MM.1S (cell line): ENCODE measurements around the gene CD151.

Experiments used
- DNase-seq: peaks from one replicate; pipeline ENCODE4 v3.0.0-alpha.2; 2015
- H2AFZ ChIP-seq: fragments of 300-600 bp; sonication (generic); 2 replicates; pipeline ENCODE4 v1.6.0; 2016; ENCODE audit warnings: antibody characterized with exemption, low read length
- H3F3A ChIP-seq: fragments of 300-600 bp; sonication (generic); 2 replicates; pipeline ENCODE4 v1.6.1; 2016; ENCODE audit warnings: mild to moderate bottlenecking, antibody characterized with exemption, low read length, moderate library complexity, mixed read lengths; ENCODE audit not compliant: insufficient read depth
- H3K27ac ChIP-seq: fragments of 300-600 bp; sonication (generic); 2 replicates; pipeline ENCODE4 v1.5.1; 2016; ENCODE audit warnings: mild to moderate bottlenecking, low read length
- H3K27me3 ChIP-seq: fragments of 300-600 bp; sonication (generic); replicated peaks from 2 replicates; pipeline ENCODE4 v1.6.0; 2016; ENCODE audit warnings: low read length; ENCODE audit not compliant: insufficient read depth
- H3K36me3 ChIP-seq: fragments of 300-600 bp; sonication (generic); replicated peaks from 2 replicates; pipeline ENCODE4 v1.6.1; 2016; ENCODE audit warnings: mild to moderate bottlenecking, low read length, mixed read lengths; ENCODE audit not compliant: insufficient read depth
- H3K4me1 ChIP-seq: fragments of 300-600 bp; sonication (generic); 2 replicates; pipeline ENCODE4 v1.6.1; 2016; ENCODE audit warnings: low read length, mixed read lengths
- H3K4me2 ChIP-seq: fragments of 300-600 bp; sonication (generic); 2 replicates; pipeline ENCODE4 v1.6.0; 2016; ENCODE audit warnings: low read depth, low read length
- H3K4me3 ChIP-seq: fragments of 300-600 bp; sonication (generic); 2 replicates; pipeline ENCODE4 v1.5.1; 2016; ENCODE audit warnings: low read length, mixed read lengths
- H3K79me2 ChIP-seq: fragments of 300-600 bp; sonication (generic); 2 replicates; pipeline ENCODE4 v1.6.1; 2016; ENCODE audit warnings: mixed run types, low read length, mixed read lengths
- H3K9ac ChIP-seq: fragments of 300-600 bp; sonication (generic); 2 replicates; pipeline ENCODE4 v1.6.1; 2016; ENCODE audit warnings: low read length, mixed read lengths
- H3K9me2 ChIP-seq: fragments of 300-600 bp; sonication (generic); replicated peaks from 2 replicates; pipeline ENCODE4 v1.6.1; 2016; ENCODE audit warnings: mild to moderate bottlenecking, low read length, mixed read lengths; ENCODE audit not compliant: insufficient read depth
- H3K9me3 ChIP-seq: fragments of 300-600 bp; sonication (generic); replicated peaks from 2 replicates; pipeline ENCODE4 v1.6.1; 2016; ENCODE audit warnings: mild to moderate bottlenecking, low read length, mixed read lengths; ENCODE audit not compliant: insufficient read depth
- H4K20me1 ChIP-seq: fragments of 300-600 bp; sonication (generic); 2 replicates; pipeline ENCODE4 v1.6.1; 2016; ENCODE audit warnings: mild to moderate bottlenecking, low read length, moderate library complexity, mixed read lengths; ENCODE audit not compliant: insufficient read depth
- EZH2 ChIP-seq: fragments of 300-600 bp; sonication (generic); optimal IDR thresholded peaks from 2 replicates; pipeline ENCODE3; 2017; ENCODE audit warnings: low read depth, mild to moderate bottlenecking, antibody characterized with exemption, low read length, mixed read lengths
- EZH2phosphoT487 ChIP-seq: fragments of 300-600 bp; sonication (generic); IDR thresholded peaks from 2 replicates; pipeline ENCODE4 v1.6.1; 2018; ENCODE audit warnings: antibody characterized with exemption, low read length
- TF ChIP-seq, protein P1 (sequence below): fragments of 300-600 bp; sonication (generic); IDR thresholded peaks from 2 replicates; pipeline ENCODE4 v1.5.1; 2016; ENCODE audit warnings: antibody characterized with exemption, low read length, mixed read lengths

CD151 gene

DNA sequence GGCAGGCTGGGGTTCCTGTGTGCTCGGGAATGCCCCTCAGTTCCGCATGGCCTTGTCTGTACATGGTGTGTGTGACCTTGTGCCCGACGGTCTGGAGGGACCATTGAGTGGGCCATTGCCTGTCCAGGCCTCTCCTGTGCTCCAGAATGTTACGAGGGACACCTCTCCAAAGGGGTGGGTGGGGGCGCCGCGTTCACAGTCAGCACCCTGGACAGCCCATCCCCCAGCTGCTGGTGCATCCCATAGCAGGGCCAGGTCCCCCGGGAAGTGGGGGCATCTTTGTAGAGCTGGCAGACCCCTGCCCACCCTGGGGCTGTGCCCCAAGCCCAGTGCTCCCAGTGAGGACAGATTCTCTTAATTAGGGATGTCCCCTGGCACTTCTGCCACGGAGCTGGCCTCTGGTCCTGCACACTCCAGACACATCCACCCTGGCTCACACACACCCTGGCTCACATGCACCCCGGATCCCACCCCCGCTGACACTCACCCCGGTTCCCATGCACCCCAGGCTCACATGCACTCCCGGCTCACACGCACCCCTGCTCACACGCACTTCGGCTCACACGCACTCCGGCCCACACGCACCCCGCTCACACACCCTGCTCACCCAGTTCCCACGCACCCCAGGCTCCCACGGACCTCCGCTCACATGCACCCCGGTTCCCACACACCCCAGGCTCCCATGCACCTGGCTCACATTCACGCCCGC is 25.5 kb downstream of the CD151 start:
- no peak for DNase-seq
- Histone ChIP-seq H3K9me3 (no peaks in the 10 kb centered on the region), H4K20me1 (no peaks in the 10 kb centered on the region), H2AFZ (no peak overlapping the region), H3F3A (no peaks in the 10 kb centered on the region), H3K9me2 (no peaks in the 10 kb centered on the region), H3K27ac (no peak overlapping the region), H3K4me2 (no peak overlapping the region), H3K4me1 (no peaks in the 10 kb centered on the region), H3K4me3 (no peak overlapping the region), H3K36me3 (no peaks in the 10 kb centered on the region), H3K27me3 (peaks cover 77% of the 10 kb centered on the region), H3K9ac (no peak overlapping the region), H3K79me2 (no peaks in the 10 kb centered on the region)
- no peak for TF ChIP-seq EZH2phosphoT487
- TF ChIP-seq, protein P1, sequence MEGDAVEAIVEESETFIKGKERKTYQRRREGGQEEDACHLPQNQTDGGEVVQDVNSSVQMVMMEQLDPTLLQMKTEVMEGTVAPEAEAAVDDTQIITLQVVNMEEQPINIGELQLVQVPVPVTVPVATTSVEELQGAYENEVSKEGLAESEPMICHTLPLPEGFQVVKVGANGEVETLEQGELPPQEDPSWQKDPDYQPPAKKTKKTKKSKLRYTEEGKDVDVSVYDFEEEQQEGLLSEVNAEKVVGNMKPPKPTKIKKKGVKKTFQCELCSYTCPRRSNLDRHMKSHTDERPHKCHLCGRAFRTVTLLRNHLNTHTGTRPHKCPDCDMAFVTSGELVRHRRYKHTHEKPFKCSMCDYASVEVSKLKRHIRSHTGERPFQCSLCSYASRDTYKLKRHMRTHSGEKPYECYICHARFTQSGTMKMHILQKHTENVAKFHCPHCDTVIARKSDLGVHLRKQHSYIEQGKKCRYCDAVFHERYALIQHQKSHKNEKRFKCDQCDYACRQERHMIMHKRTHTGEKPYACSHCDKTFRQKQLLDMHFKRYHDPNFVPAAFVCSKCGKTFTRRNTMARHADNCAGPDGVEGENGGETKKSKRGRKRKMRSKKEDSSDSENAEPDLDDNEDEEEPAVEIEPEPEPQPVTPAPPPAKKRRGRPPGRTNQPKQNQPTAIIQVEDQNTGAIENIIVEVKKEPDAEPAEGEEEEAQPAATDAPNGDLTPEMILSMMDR = no peak
- TF ChIP-seq EZH2 = no peak

- H3K27me3 ChIP-seq = peaks cover 76% of the 10 kb centered on the region
- H3K79me2 ChIP-seq = no peaks in the 10 kb centered on the region
- no peak overlapping the region for H2AFZ ChIP-seq
- no peak for DNase-seq
- no peak overlapping the region for H3K27ac ChIP-seq
- H3K4me1 ChIP-seq = no peaks in the 10 kb centered on the region
- no peaks in the 10 kb centered on the region for H4K20me1 ChIP-seq
- H3K9ac ChIP-seq = no peak overlapping the region
- no peaks in the 10 kb centered on the region for H3K9me3 ChIP-seq
- H3F3A ChIP-seq = no peaks in the 10 kb centered on the region
- no peaks in the 10 kb centered on the region for H3K9me2 ChIP-seq
- H3K4me3 ChIP-seq = no peak overlapping the region
- TF ChIP-seq EZH2phosphoT487 (no peak), EZH2 (no peak)
- TF ChIP-seq, protein P1 = no peak
- H3K36me3 ChIP-seq = no peaks in the 10 kb centered on the region
- H3K4me2 ChIP-seq = no peak overlapping the region
These were observed 26.1 kb downstream of the CD151 start for GRCh38 chr11:858762-859339.

DNA sequence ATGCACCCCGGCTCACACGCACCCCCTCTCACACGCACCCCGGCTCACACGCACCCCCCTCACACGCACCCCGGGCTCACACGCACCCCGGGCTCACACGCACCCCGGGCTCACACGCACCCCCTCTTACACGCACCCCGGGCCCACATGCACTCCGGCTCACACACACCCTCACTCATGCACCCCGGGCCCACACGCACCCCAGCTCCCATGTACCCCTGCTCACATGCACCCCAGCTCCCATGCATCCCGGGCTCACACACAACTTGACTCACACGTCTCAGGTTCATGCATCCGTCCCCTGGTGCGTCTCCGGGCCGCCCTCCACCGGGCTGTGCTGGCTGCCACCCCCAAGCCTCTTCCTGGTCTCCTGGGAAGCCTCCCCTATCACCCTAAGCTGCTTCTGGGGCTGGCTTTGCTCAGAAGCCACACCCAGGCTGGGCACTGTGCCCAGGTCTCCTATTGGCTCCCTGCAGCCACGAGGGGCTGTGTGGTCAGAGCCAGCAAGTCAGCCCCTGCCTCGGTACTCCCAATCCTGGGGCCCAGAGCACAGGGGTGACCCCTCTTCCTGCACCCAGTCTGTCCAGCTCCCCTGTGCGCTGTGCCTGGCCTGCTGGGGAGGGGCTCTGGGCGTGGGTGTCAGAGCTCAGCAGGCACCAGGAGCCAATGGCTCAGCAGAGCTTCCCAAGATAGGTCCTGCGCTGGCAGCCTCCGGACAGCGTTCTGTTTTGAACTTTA is 26.8 kb downstream of the CD151 start:
- Histone ChIP-seq H3K4me1 (no peaks in the 10 kb centered on the region), H3K9ac (no peak overlapping the region)
- no peak for DNase-seq

More for the DNA sequence above, 26.8 kb downstream of the CD151 start:
- Histone ChIP-seq H3K4me2 (no peak overlapping the region), H3F3A (no peaks in the 10 kb centered on the region), H3K27ac (no peak overlapping the region), H3K9me3 (no peaks in the 10 kb centered on the region), H4K20me1 (no peaks in the 10 kb centered on the region), H2AFZ (no peak overlapping the region), H3K27me3 (peaks cover 69% of the 10 kb centered on the region), H3K36me3 (no peaks in the 10 kb centered on the region), H3K9me2 (no peaks in the 10 kb centered on the region), H3K4me3 (no peak overlapping the region), H3K79me2 (no peaks in the 10 kb centered on the region)
- TF ChIP-seq EZH2phosphoT487 (no peak), EZH2 (no peak)
- TF ChIP-seq, protein P1 = no peak
